Renal pelvis (tissue), 12 donors: ENCODE results near the gene XAGE3. TPM values are rescaled to one million over a fixed set of nuclear protein-coding genes. Genes with fewer than 3 reads are reported as not detected.
"Not testable (repeated sequence)": the region's sequence is repeated elsewhere in the genome, so short reads cannot be mapped to it uniquely, and the experiment has no call there.

Experiments used
- DNase-seq: peaks from one replicate; pipeline ENCODE4 v3.0.0-alpha.2; 2013
- long read RNA-seq, 16 experiments: transcript quantifications; one replicate each; lab custom pipeline, GENCODE V29; 2026
- polyA plus RNA-seq, 3 donors: library from polyadenylated mRNA; unstranded; fragments of 120-200 nt; gene quantifications; one replicate each; pipeline ENCODE4 v1.2.1, GENCODE V29; 2013; ENCODE audit not compliant: insufficient read length in 3 of 3

The XAGE3 gene, protein sequence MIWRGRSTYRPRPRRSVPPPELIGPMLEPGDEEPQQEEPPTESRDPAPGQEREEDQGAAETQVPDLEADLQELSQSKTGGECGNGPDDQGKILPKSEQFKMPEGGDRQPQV
- not detected for polyA plus RNA-seq
- long read RNA-seq, donor 1: 0 reads
- long read RNA-seq, donor 2: 0 reads
- long read RNA-seq, donor 3: 0 reads
- long read RNA-seq, donor 4: 0 reads
- long read RNA-seq, donor 5: 0 reads
- long read RNA-seq, donor 6: 0 reads
- long read RNA-seq, donor 7: 0 reads
- long read RNA-seq, donor 8: 0 reads
- long read RNA-seq, donor 9: 0 reads
- long read RNA-seq, donor 10: 0 reads
- long read RNA-seq, donor 11: 0 reads
- long read RNA-seq, donor 12: 0 reads
- long read RNA-seq, donor 13: 0 reads
- long read RNA-seq, donor 14: 0 reads
- long read RNA-seq, donor 15: 0 reads
- long read RNA-seq, donor 16: 0 reads

DNA sequence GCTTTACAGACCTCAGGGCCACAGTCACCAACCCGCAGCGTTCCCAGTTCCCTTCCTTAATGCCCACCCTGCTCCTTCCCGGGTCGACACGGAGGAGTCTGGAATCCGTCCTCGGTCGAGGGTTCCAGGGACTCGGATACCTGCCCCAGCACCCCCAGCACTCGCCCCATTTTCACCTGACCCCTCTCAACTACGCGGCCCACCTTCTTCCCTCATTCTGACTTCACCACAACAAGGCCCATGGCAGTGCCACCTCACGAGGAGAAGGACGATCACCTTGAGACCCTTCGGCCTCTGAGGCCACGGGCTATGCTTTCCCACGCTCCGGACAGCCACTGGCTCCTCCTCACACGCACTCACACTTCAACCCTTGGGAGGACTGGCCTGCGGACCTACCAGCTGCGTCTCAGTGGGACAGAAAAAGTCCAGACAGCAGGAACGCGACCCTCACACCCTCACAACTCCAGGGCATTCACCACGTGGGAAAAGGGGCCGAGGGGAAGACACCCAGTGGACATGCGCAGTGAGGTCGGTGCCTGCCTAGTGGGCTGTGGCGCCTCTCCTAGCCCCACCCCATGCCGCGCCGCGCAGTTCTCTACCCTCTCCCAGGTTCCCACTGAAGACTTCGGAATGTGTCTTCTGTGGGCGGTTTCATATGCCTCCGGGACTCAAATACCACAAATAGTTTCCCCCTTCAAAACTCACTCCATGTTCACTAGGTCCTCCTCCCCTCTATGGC lies at the start of gene XAGE3:
XAGE3 (minus strand) TSS at position 474 of the 739 bp plus-strand sequence. CDS start 950 bp downstream, outside the sequence.
- no peak for DNase-seq

DNA sequence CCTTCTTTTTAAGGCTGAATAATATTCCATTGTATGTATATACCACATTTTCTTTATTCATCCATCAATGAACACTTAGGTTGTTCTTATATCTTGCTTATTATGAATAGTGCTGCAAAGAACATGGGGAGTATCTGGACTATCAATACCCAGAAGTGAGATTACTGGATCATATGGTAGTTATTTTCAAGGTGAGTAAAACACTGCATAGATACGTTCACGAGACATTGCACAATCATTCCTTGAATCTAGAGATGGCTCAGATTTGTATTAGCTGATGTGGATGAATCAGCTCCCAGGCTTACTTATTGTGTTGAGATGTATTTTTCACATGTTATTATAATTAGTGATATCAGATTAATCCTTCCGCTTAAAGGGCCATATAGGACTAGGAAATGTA lies 46.8 kb upstream of the XAGE3 start:
- DNase-seq: not testable (repeated sequence)

DNA sequence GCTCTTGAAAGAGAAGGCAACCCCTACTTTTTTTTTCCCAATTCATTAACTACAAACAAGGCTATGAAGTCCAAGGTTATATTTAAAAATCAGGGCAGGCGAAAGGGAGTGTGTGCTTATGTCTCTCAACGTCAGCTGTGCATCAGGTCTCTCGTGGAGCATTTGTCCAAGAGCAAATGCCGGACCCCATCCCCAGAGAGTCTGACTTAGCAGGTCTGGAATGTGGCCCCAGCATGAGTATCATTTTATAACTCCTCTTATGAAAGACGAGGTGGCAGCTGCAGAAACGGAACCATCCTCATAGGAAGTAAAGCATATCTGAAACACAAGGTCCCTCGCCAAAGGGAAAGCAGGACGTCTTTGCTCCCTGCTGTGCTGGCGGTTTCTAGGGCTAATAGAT lies 45.8 kb upstream of the XAGE3 start:
- DNase-seq: not testable (repeated sequence)

DNA sequence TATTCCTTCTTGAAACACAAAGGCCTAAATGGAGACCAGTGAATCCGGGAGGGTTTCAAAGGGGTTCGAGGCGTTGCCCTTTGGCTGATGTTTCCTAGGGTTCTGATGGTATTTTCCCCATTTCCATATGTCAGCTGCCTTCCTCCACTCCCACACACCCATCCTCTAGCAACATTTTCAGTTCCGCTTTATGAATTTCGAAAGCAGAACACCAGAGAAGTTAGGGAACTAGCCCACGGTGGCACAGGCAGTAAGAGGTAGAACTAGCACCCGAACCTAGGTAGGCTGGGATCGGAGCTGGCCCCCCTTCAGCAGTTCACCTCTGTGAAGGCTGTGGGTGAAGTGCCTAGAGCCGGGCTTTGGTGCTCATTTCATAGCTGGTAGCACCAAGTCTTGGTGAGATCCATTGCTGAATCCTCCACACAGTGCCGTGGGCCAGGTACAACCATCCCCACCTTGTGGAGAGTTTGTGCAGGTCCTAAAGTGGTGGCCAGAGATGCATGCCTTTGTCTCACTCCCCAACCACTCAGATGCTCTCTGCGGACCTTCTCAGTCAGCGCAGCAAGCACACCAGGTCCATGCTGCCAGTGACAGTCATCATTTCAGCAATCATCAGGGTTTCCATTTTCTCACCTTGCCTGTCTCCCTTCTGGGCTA lies 41.6 kb upstream of the XAGE3 start:
- not testable (repeated sequence) for DNase-seq

DNA sequence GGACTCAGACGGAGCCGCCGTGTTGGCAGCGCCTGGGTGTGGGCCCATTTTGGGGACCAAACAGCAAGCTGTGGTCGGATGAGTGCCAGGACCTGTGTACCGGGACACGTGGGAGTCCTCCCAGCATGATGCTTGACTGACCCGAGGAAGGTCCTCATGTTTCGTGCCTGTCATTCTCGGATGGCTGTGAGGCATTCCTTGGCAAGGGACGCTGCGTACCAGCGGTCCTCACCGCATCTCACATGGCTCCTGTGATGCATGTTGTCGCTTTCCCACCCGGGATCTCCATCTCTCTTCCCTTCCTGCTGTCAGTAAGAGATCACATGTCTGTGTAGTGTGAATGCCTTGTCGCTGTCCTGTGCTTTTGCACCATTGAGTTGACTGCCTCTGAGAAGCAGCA lies 40.0 kb upstream of the XAGE3 start:
- not testable (repeated sequence) for DNase-seq

DNA sequence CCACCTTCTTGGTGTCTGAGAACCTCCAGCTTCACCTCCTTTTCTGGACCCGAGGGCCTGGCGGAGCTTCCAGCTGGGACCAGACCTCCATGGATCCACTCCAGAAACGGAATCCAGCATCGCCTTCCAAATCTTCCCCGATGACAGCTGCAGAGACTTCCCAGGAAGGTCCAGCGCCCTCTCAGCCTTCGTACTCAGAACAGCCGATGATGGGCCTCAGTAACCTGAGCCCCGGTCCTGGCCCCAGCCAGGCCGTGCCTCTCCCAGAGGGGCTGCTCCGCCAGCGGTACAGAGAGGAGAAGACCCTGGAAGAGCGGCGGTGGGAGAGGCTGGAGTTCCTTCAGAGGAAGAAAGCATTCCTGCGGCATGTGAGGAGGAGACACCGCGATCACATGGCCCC lies 39.3 kb upstream of the XAGE3 start:
- DNase-seq: not testable (repeated sequence)

DNA sequence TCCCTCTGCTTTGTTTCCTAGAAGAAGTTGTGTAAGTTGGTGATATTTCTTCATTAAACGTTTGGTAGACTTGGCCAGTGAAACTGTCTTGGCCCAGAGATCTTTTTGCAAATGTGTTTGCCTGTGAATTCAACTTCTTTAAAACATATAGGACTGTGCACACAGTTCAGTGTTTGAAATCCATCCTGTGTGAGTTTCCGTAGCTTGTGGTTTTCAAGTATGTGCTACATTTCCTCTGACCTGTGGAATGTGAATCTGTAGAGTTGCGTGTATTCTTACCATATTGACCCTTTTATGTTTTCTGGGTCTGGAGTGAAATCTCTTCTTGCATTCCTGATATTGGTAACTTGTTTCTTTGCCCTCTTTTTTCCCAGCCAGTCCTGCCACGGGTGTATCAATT lies 38.2 kb upstream of the XAGE3 start:
- not testable (repeated sequence) for DNase-seq

DNA sequence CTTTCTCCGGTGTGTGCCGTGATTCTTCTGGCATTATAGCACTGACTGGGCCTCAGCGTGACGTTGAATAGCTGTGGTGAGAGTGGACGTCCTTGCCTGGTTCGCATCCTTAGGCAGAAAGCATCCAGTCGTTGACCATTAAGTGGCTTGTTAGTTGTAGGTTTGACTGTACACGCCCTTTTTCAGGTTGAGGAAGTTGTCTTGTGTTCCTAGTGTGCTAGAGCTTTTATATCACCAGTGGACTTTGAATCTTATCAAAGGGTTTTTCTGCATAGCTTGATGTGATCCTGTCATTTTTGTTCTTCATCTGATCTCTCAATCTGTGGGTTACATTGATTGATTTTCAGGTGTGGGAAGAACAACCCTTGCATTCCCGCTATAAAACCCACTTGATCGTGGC lies 37.6 kb upstream of the XAGE3 start:
- not testable (repeated sequence) for DNase-seq

DNA sequence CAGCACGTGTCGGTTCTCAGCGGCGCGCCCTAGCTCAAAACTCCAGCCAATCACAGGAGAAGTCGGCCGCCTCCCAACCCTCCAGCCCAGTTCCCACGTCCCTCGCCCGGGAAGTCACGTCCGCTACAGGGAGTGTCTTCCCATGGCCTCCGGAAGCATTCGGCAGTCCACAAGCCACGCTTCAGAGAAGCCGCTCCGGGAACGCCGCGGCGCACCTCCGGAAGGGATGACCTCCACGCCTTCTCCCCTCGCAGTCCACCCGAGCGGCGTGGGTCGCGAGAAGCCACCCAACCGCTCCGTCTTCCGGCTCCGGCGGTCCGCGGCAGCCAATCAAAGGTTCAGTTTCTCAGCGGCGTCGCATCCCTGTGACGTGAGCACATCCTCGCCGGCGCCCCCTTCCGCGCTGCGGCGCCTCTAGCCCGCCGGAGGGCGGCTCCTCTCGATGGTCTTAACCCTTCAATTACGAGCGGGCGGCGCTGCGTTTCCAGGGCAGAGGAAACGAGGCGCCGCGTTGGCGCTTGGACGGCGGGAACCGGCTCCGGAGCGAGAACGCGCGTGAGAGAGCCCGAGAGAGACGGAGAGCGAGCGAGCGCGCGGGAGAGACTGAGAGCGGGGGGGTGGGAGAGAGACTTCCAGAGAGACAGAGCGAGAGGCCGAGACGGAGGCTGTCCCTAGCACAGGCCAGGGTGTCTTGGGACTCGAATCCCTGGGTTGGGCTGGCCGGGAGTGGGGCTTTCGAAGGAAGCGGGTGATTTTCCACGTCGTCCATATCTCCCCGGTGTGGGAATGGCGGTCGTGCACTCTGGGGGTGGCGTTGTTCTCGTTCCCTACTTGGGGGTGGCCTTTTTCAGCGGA lies 29.2 kb upstream of the XAGE3 start, which contains the start of gene FAM156B:
FAM156B (plus strand) TSS at position 476 of the 855 bp plus-strand sequence. CDS start 9,896 bp downstream, outside the sequence.
- DNase-seq: not testable (repeated sequence)

DNA sequence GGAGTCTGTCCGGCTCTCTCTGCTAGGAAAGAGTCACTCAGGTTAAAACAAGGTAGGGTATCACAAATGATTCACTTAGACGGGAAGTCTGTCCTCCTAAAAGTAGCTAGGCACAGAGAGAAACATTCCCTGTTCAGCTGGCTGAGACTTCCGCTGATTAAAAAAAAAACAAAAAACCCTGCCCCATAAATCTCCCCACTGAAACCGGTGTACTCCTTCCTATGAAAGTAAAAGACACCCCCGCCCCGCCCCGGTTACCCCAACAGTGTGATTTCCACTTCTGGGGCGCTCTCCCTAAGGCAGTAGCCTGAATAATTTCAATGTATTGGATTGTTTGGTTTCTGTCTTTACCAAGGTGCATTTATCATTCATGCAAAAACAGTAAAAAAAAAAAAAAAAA lies 28.6 kb upstream of the XAGE3 start:
- DNase-seq: not testable (repeated sequence)

DNA sequence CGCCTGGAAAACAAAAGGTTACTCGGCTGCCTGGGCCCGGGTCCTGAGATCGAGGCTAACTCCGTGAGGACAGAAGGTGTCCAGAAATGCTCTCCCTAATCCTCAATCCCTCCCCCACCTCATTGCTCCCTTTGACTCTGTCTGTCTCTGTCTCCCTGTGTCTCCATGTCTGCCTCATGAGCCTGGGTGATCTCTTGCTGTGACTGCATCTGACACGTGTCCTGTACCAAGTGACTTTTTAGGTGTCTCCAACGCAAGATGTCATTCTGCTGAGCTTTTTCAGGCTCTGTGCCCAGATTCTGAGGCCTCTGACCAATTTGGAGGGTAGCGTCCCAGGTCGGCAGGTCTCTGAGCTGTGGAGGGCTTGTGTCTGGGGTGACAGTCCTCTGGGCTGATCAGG lies 20.2 kb upstream of the XAGE3 start:
- not testable (repeated sequence) for DNase-seq

DNA sequence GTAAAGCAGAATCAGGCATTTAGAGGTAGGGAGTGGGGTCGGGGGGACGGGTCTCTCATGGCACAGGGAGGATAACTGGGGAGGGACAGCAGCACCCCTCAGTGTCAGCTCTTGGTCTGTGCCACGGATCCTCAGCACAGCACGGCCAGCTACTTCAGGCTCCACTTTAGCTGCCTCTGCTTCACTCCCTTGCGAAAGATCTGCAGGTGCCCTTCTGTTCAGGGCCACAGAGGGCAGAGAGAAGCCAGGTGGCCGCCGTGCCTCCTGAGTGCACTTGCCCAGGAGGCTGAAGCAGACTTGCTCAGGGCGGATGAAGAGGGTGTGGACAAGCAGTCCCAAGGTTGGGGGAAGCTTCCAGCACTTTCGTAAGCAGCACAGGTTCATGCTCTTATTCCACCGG lies 19.6 kb upstream of the XAGE3 start:
- not testable (repeated sequence) for DNase-seq

DNA sequence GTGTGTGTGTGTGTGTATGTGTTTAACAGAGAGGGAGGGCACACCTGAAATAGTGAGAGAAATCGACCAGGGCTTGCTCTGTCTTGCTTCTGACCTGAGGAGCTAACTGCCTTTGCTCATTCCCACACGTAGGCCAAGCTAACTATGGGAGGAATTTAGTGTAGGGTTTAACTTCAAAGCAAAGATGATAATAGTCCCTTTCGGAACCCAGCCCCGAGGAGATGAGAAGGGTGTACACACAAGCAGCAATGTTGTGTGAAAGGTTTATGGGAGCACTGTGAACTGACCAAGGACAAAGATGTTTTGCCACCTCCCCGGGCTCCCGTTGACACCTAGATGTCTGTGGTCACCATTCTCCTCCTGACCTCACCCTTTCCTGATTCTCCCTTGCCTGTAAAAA lies 8.5 kb upstream of the XAGE3 start:
- not testable (repeated sequence) for DNase-seq

DNA sequence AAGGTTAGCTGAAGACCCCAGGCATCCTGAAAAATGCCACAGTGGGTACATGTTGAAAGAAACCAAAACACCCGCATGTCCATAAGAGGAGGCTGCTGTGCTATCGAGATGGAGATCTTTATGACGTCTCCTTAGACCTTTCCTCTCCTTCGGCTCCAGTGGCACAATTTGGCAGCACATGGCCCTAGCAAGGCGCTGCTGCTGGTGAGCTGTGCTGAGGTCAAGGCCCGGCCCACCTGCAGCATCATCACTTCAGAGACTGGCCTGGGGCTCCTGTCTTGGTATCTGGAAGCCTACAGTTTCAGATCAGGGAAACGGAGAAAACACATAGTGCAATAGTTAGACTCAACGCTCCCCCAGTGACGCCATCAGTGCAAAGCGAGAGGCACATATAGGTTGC lies 7.6 kb upstream of the XAGE3 start:
- DNase-seq: not testable (repeated sequence)

DNA sequence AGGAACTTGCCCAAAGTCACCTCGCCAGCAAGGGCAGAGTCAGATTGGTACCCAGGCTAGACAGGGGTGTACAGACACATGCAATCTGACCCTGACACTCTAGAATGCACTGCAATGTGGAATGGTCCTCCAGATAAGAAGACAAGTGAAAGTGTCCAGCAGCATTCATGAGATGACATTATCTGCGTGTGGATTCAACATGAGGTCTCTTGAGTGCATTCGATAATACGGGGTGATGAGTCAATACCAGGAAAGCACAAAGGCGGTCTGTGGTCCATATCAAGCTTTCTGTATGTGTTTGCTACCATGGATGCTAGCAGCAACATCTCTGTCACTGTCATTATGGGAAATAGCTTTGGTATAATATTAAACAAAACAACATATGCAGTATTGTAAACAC lies 6.8 kb upstream of the XAGE3 start:
- DNase-seq: no peak

DNA sequence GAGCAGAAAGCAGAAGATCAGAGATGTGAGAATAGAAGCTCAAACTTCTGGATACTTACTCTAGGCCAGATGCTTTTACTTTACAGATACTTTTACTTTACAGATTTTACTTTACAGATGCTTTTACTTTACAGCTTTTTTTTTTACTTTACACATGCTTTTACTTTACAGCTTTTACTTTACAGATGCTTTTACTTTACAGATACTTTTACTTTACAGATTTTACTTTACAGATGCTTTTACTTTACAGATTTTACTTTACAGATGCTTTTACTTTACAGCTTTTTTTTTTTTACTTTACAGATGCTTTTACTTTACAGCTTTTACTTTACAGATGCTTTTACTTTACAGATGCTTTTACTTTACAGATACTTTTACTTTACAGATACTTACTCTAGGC lies 5.9 kb upstream of the XAGE3 start:
- DNase-seq: not testable (repeated sequence)

DNA sequence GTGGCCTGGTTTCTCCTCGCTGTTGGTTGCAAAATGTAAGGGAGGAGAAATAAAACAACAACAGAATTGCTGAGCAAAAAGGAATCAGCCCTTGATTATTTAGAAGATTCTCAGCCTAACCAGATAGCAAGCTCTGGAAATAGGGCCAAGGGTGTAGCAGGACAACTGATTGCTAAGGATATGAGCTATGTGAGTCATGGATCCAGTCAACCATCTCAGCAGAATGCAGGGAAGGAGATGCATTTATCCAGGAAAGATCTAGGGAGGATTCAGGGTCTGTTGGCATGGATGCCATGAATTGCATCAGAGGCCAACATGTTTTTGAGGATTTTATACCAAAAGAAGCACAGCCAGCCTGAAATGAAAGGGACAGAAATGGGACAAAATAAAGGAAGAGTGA lies 2.2 kb upstream of the XAGE3 start:
- DNase-seq: no peak

DNA sequence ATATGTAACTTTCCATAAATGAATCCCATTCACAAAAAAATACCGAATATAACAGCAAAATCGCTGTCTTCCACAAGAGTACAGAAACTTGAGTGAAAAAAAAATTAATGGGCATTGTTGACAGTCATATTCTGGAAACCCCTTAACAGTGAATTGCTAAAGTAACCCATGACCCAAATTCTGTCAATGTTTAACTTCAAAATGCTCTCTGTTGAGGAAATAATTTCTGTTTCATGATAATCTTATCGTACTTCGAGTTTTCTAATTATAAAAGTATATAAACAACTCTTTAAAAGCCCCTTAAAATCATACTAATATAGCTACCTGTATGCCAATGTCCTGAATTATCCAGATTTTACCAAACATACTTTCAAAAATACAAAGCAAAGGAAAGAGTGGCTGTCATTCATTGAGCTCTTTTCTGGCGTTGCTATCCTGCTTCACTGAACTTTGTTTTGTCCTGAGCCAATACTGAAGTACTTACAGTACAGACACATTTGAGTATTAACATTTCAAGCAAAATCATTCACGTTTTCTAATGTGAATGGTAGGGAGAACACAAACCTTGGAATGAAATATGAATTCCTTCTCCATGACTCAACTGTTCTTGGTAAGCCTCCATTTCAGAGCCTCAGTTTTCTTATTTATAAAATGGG lies 2.4 kb downstream of the XAGE3 start:
- DNase-seq: peak; percentile 3

DNA sequence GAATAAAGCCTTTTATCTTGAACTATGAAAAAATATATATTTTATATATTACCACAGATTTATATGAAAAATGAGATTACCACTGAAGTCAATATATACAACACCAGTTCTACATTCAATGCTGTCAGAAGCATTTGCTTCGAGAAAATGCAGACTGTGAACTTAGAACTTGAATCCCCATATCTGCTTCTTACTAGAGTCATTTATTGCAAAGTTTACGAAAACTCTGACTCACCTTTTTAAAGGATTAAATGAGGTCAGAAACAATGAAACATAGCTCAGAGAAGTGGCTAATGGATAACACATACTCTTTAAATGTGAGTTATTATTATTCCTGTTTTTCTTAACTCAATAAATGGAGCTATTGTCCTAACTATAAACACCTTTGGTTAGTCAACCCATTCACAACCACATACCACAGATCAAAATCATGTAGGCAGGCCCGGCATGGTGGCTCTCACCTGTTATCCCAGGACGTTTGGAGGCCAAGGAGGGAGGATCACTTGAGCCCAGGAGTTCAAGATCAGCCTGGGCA lies 10.8 kb downstream of the XAGE3 start:
- DNase-seq: not testable (repeated sequence)

DNA sequence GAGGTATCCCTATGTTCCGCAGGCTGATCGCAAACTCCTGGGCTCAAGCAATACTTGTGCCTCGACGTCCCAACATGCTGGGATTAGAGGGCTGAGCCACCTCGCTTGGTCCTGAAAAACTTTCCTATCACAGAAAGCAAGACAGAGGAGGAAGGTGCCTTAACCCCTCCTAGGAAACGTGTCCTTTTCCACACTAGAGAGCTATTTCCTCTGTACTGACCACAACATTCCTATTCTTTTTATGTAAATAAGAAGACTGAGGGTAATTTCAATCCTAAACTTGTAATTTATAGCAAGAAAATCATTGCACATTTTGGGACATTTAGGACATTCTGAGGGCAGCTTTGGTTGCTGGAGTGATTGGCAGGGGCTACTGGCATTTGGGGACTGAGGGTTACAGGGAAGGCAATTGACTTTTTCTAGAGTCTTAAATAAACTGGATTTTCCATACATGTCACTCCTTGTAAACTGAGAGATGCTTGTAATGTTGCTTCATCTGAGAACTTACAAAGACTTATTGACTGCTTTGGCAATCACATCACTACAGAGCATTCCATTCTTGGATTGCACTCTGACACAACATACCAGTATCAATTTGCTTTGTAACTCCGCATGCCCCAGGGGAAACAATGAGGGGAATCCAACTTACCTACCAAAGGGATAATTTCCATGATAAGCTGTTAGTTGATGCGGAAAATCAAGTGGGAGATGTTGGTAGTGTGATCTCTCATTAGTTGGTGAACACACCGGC lies 15.6 kb downstream of the XAGE3 start:
- no peak for DNase-seq
